ENCODE results near the gene CCDC200.
"Not testable (repeated sequence)": the region's sequence is repeated elsewhere in the genome, so short reads cannot be mapped to it uniquely, and the experiment has no call there.

CCDC200 gene

DNA sequence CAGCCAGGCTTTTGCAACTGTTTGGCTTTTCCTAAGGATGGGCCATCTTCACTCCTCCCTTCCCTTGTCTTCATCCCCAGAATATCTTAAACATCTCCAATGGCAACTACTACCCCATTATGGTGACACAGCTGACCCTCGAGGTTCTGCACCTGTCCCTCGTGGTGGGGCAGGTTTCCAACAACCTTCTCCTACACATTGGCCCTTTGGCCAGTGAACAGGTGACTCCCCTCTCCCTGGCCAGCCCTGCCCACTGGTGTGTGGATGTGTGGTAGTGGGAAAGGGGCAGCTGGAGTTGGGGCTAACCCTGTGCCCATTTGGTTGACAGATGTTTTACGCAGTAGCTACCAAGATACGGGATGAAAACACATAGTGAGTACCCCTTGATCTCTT lies 12.1 kb downstream of the CCDC200 start:
- DNase-seq (ENCODE audit: low read depth in 2 of 2) = no peak

- no peak for DNase-seq (ENCODE audit: low read depth in 2 of 2)
Observed at GRCh38 chr17:43215341-43215740, 13.1 kb downstream of the CCDC200 start.

DNA sequence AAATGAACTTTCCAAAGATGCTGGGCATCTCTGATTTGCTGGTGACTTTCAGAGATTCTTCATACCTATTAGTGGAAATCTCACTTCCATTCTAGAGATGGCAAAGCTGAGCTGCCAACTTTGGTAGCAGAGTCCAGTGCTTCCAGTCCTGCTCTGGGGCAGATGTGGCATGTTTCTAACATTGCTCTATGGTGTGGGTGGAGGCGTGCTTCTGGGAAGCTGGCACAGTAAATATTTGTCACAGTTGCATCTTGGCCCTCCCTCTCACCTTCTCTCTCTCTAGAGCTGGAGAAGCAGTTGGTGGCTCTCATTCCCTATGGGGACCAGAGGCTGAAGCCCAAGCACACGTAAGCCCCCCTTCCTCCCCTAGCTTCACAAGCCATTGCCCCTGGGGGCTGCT lies 14.9 kb downstream of the CCDC200 start:
- no peak for DNase-seq (ENCODE audit: low read depth in 2 of 2)

DNA sequence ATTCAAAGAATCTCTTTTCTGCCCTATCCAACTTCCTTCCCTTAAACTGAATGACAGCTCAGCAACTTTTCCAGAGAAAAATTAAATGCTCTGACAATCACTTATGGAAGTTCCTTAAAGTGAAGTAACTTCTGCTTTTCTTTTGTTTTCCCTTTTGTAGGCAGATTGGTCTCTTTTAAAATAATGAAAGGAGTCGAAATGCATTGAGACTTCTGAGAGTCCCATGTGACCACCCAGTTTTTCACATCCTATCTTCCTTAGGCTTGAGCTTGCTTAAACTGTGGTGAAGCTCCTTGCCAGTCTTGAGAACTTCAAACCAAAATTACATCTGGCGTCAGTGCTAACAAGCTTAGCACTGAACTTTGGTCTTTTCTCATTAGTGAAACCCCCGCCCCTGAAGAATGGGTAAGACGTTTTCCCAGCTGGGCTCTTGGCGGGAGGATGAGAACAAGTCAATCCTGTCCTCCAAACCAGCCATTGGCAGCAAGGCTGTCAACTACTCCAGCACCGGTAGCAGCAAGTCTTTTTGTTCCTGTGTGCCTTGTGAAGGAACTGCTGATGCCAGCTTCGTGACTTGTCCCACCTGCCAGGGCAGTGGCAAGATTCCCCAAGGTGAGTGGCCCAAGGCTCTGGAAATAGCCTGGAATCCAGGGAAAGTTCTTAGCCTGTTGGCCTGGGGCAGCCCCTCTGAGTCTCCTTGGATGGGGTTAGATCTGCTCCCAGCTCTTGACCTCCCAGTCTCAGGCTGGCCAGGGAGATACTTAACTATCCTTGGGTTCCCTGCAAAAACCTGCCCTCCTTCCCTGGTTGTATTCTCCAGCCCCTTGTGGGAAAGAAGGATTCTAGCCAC lies 15.6 kb downstream of the CCDC200 start:
- DNase-seq (ENCODE audit: low read depth in 2 of 2) = no peak

DNA sequence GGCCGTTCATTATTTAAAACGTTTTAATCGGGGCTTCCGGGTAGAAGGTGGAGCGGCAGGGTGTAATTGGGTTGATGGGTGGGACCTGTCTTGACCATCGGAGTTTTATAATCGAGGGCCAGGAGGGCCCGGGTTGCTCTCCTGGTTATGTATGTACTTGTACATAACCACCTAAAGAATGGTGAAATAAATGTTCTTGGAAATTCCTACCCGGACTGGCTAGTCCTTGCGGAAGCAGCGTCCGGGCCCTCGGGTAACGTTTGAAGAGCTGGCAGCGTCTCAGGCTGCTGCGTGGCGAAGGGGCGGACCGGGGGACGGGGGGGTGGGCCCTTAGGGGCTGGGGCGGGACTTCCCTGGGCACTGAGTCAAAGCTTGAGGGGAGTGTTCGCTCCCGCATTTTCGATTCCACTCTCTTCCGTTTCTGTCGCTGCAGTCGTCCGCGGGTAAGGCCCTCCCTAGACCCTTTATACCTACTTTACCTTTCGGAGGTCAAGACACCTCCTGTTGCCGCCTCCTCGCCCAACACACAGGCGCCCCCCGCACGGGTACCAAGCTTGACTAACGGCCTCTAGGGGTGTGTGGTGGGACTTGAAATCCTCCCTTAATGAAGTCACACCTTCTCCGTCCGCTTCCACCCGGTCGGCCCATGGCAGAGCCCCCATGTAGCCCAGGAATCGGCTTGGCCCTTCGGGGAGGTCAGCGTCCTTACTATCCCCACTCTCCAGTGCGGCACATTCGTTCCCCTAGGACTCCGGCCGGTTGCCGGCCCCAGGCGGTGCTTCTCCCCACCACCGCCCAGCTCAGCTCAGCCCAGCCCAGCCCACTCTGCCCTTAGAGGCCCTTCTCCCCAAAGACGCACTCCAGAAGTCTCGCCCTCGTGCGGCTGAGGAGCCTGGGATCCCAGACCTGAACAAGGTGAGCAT lies 16.7 kb downstream of the CCDC200 start, which contains the start of gene TMEM106A:
Gene TMEM106A (plus strand): TSS at position 396 of the 923 bp plus-strand sequence. CDS start 1,167 bp downstream, outside the sequence.
- DNase-seq (ENCODE audit: low read depth in 2 of 2) = peak; percentile 53 to 63

DNA sequence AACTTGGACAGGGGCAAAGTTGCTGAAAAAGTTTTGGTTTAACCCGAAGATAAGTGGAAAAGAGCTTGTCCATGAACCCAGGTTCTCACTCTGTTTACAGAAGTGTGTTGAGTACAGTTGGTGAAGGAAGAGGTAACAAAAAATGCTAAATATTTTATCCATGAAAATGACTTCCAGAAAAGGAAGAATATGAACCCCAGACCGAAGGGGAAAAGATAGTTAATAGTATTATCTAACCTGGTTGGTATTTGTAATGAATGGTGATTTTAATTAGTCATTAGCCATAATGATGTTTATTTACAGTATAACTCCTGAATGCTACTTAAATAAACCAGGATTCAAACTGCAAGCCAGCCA lies 17.3 kb downstream of the CCDC200 start:
- DNase-seq (ENCODE audit: low read depth in 2 of 2) = no peak

DNA sequence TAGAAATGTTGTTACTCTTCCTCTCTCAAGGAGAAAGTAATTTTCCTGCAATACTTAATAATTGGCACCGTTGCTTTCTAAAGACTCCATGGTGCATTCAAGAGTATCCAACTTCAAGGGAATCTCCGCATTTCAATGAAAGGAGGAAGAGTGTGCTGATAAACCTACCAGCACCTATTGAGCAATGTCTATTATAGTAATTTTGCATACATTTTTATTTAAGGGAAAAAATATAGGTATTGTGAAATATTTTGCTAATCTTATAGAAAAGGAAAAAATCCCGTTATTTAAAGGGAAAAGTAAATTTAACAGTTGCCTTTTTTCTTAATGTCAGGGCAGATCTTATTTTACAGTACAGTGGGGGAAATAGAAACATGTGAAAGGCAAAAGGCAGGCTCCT lies 17.8 kb downstream of the CCDC200 start:
- DNase-seq (ENCODE audit: low read depth in 2 of 2) = no peak

GRCh38 chr17:43203013-43203412 lies 25.4 kb downstream of the CCDC200 start:
- DNase-seq (ENCODE audit: low read depth in 2 of 2) = not testable (repeated sequence)

DNA sequence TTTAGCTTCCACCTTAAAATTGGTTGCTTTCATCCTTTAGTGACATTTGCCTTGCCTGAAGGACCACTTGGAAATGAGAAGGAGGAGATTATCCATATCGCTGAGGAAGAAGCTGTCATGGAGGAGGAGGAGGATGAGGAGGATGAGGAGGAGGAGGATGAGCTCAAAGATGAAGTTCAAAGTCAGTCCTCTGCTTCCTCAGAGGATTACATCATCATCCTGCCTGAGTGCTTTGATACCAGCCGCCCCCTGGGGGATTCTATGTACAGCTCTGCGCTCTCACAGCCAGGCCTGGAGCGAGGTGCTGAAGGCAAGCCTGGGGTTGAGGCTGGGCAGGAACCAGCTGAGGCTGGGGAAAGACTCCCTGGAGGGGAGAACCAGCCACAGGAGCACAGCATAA lies 28.3 kb downstream of the CCDC200 start:
- DNase-seq (ENCODE audit: low read depth in 2 of 2) = no peak

DNA sequence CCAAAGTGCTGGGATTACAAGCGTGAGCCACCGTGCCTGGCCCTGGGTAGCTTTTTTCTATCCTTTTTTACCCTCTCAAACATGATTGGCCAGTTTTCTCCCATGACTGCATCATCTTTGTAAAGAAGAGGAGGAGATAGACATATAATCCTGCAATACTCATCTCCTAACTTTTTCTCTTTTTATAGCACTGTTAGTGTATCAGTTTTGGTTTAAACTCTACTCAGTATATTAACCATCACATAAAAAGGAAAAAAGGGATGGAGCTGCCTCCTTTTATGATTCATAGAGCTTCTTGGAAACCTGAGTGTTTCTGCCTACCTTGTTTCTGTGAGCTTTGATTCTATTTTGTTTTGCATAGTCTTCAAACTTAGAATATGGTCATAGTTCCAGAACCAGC lies 28.8 kb downstream of the CCDC200 start:
- DNase-seq (ENCODE audit: low read depth in 2 of 2) = no peak

- DNase-seq (ENCODE audit: low read depth in 2 of 2) = no peak
Observed at GRCh38 chr17:43193251-43193650, 35.2 kb downstream of the CCDC200 start.

GRCh38 chr17:43186656-43187055 lies 41.8 kb downstream of the CCDC200 start:
- DNase-seq (ENCODE audit: low read depth in 2 of 2) = not testable (repeated sequence)

DNA sequence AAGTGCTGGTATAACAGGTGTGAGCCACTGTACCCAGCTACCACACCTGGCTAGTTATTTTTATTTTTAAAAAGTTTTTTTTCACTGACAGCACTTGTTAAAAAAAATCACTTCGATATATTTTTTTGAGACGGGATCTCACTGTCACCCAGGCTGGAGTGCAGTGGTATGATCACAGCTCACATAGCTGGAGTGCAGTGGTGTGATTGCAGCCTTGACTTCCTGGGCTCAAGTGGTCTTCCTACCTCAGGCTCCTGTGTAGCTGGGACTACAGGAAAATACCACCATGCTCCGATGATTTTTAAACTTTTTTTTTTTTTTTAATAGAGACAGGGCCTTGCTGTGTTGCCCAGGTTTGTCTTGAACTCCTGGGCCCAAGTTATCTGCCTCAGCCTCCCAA lies 44.5 kb downstream of the CCDC200 start:
- no peak for DNase-seq (ENCODE audit: low read depth in 2 of 2)

DNA sequence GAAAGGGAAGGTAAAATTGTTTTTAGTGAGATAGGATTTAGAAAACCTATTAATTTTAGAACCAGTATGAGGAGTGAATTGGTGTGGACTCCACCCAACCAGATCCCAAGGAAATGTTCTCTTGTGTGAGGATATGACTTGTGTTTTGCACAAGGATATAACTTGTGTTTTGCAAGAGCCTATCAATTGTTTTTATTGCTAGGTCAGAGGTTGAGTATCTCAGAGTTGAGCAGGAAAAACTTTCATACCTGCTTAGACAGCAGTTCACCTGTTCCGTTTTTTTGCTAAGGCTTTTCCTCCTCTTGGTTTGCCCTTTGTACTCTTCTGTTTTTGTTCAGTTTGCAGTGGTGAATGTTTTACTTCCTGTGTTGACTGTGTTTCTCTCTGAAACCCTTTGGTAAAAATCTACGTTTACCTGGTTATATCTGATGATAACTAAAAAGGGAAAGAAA lies 52.3 kb downstream of the CCDC200 start:
- DNase-seq (ENCODE audit: low read depth in 2 of 2) = no peak

- no peak for DNase-seq (ENCODE audit: low read depth in 2 of 2)
Observed at GRCh38 chr17:43175213-43176118, 53.0 kb downstream of the CCDC200 start.

DNA sequence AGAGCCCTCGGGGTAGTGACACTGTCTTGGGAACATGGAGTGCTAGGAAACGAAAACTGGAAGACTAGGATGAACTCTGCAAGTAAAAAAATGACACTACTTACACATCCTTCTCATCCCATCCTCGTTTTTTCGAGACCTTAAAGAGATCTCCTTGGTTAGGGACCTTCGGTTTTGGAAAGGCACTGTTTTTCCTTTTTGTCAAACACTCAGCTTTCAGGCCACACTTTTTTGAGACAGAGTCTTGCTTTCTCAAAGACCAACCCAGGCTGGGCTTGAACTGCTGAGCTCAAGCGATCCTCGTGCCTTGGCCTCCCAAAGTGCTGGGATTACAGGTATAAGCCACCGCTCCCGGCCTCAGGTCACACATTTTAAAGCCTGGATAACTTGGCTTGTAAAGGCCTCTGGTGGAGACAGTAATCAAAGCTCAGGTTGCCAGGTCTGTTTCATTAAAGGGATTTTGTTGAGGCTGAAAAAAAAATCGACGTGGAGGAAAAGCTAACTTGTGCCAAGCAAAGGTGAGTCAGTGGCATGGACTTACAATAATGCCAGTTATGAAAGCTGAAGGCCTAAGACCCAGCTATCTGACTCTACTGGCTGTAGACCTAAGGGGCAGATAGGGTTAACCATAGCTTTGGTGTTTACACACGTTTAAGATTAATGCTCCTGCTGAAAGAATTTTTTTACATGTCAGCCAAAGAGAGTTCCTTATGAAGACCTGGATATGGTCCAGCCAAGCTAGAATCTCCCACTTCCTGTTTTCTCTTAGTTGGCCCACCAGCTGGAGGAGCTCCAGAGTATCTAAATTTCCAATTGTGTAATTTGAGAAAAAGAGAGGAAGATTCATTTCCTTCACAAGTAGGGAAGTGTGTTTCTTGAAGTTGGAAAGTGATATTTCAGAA lies 56.6 kb downstream of the CCDC200 start:
- DNase-seq (ENCODE audit: low read depth in 2 of 2) = no peak

Data from stimulated activated CD4-positive, alpha-beta T cell treated with anti-CD3 and anti-CD28 coated beads, Interleukin-15, amount 100 ng/mL, for 48 hours (primary cell).